AG04449 (cell line): ENCODE measurements around the gene ADGRV1.

Experiments
- CTCF ChIA-PET: fragments of 350-600 bp; formaldehyde crosslinking; extraction: SDS; loops from one replicate; lab custom pipeline; 2021; ENCODE audit warnings: antibody characterized with exemption; lab: Yijun Ruan, JAX
- POLR2A ChIA-PET: fragments of 400-600, 350-600 bp; formaldehyde crosslinking; extraction: SDS; loops from one replicate; lab custom pipeline; 2020; ENCODE audit warnings: antibody characterized with exemption, inconsistent platforms; lab: Yijun Ruan, JAX
- DNase-seq: peaks from one replicate; pipeline ENCODE4 v3.0.0-alpha.2; 2010; ENCODE audit warnings: low read depth, low spot score
- H3K4me3 ChIP-seq: 2 replicates; pipeline ENCODE4 v1.5.1; 2011; ENCODE audit warnings: low read depth, mild to moderate bottlenecking, control low read depth, low read length
- CTCF ChIP-seq: IDR thresholded peaks from one replicate; pipeline ENCODE4 v1.5.1; 2011; ENCODE audit warnings: mild to moderate bottlenecking, moderate library complexity, low read length, control low read depth, inconsistent platforms; ENCODE audit not compliant: insufficient read depth; ENCODE audit errors: missing control alignments

ADGRV1 gene

GRCh38 chr5:90930756-90931431 lies 372.3 kb downstream of the ADGRV1 start:
- no peak for TF ChIP-seq CTCF
- DNase-seq = no peak
- CTCF ChIA-PET = interaction anchor here (1.6 to 6.5 kb wide), 9 partner anchors 9 to 493 kb away, joined by 5 to 159 read pairs (median 12); partner anchors contain the start of gene ARRDC3
- no peak overlapping the region for H3K4me3 ChIP-seq
- POLR2A ChIA-PET = no interaction called here

GRCh38 chr5:90932052-90932699 lies 373.6 kb downstream of the ADGRV1 start:
- ChIA-PET CTCF (interaction anchor here (0.6 to 6.5 kb wide), 40 partner anchors 10 to 514 kb away, joined by 3 to 159 read pairs (median 4); partner anchors contain the start of gene ARRDC3), POLR2A (no interaction called here)
- DNase-seq = no peak
- no peak overlapping the region for H3K4me3 ChIP-seq
- peak; percentile 46 for TF ChIP-seq CTCF

- DNase-seq = no peak
- no peak for TF ChIP-seq CTCF
- CTCF ChIA-PET = interaction anchor here (0.8 to 6.5 kb wide), 11 partner anchors 9 to 486 kb away, joined by 3 to 159 read pairs (median 9); partner anchors contain the start of gene ARRDC3
- H3K4me3 ChIP-seq = no peak overlapping the region
- POLR2A ChIA-PET = interaction anchor here (0.6 kb wide), 1 partner anchor 448 kb away, joined by 3 read pairs; no protein-coding TSS in a partner anchor
Observed at GRCh38 chr5:90933298-90933697, 374.7 kb downstream of the ADGRV1 start.

- POLR2A ChIA-PET = no interaction called here
- CTCF ChIA-PET = interaction anchor here (0.8 to 6.5 kb wide), 3 partner anchors 45 to 485 kb away, joined by 3 to 159 read pairs (median 146); no protein-coding TSS in a partner anchor
- TF ChIP-seq CTCF = no peak
- DNase-seq = no peak
- no peak overlapping the region for H3K4me3 ChIP-seq
Observed at GRCh38 chr5:90934091-90934719, 375.6 kb downstream of the ADGRV1 start.

GRCh38 chr5:90934738-90935137 lies 376.1 kb downstream of the ADGRV1 start:
- DNase-seq = no peak
- H3K4me3 ChIP-seq = no peak overlapping the region
- TF ChIP-seq CTCF = no peak
- POLR2A ChIA-PET = no interaction called here
- CTCF ChIA-PET = interaction anchor here (6.2 to 6.5 kb wide), 2 partner anchors 452 to 485 kb away, joined by 146 to 159 read pairs; no protein-coding TSS in a partner anchor

GRCh38 chr5:90939211-90939610 lies 380.6 kb downstream of the ADGRV1 start:
- TF ChIP-seq CTCF = no peak
- POLR2A ChIA-PET = no interaction called here
- CTCF ChIA-PET = interaction anchor here (1.1 to 5.5 kb wide), 3 partner anchors 7 to 480 kb away, joined by 3 to 26 read pairs (median 13); no protein-coding TSS in a partner anchor

More at GRCh38 chr5:90939211-90939610, 380.6 kb downstream of the ADGRV1 start:
- no peak overlapping the region for H3K4me3 ChIP-seq
- DNase-seq = no peak
